ENCODE measurements around the gene NAV3.

Gene NAV3

GRCh38 chr12:78187741-78188140, 357.0 kb downstream of the NAV3 start:
- H3K4me3 ChIP-seq (ENCODE audit: control insufficient read depth in 1 of 7, extremely low read depth in 1 of 7, insufficient read depth in 4 of 7, low read depth in 2 of 7, low read length in 6 of 7) = no peak overlapping the region
- no peaks in the 10 kb centered on the region for H3K9me3 ChIP-seq (ENCODE audit: control extremely low read depth in 1 of 5, control insufficient read depth in 4 of 5, insufficient read depth in 2 of 5, low read depth in 1 of 5, low read length in 4 of 5)
- no peaks in the 10 kb centered on the region for H3K27me3 ChIP-seq (replicated peaks in 2 of 5; ENCODE audit: control insufficient read depth in 4 of 5, insufficient read depth in 5 of 5, low read length in 4 of 5)
- no peak for DNase-seq
- WGBS (ENCODE audit: insufficient coverage) = no CpG with 5 or more reads among the region's 2 CpGs
- no peak overlapping the region for H3K27ac ChIP-seq (ENCODE audit: insufficient read depth in 1 of 2, low read depth in 1 of 2, low read length in 2 of 2, poor library complexity in 1 of 2, severe bottlenecking in 2 of 2)
- H3K36me3 ChIP-seq (ENCODE audit: control insufficient read depth in 4 of 4, insufficient read depth in 4 of 4, low read length in 3 of 4) = no peaks in the 10 kb centered on the region
- POLR2A ChIA-PET = no interaction called here
- no peaks in the 10 kb centered on the region for H3K4me1 ChIP-seq (ENCODE audit: control extremely low read depth in 1 of 4, control insufficient read depth in 4 of 4, insufficient read depth in 4 of 4, low read length in 3 of 4)
- CTCF ChIA-PET = no interaction called here

GRCh38 chr12:78189656-78190055, 359.0 kb downstream of the NAV3 start:
- no peak for DNase-seq
- H3K27me3 ChIP-seq (replicated peaks in 2 of 5; ENCODE audit: control insufficient read depth in 4 of 5, insufficient read depth in 5 of 5, low read length in 4 of 5) = no peaks in the 10 kb centered on the region
- H3K4me3 ChIP-seq (ENCODE audit: control insufficient read depth in 1 of 7, extremely low read depth in 1 of 7, insufficient read depth in 4 of 7, low read depth in 2 of 7, low read length in 6 of 7) = no peak overlapping the region
- POLR2A ChIA-PET = no interaction called here
- no CpG with 5 or more reads among the region's 2 CpGs for WGBS (ENCODE audit: insufficient coverage)
- no peaks in the 10 kb centered on the region for H3K4me1 ChIP-seq (ENCODE audit: control extremely low read depth in 1 of 4, control insufficient read depth in 4 of 4, insufficient read depth in 4 of 4, low read length in 3 of 4)
- H3K27ac ChIP-seq (ENCODE audit: insufficient read depth in 1 of 2, low read depth in 1 of 2, low read length in 2 of 2, poor library complexity in 1 of 2, severe bottlenecking in 2 of 2) = no peak overlapping the region
- no peaks in the 10 kb centered on the region for H3K9me3 ChIP-seq (ENCODE audit: control extremely low read depth in 1 of 5, control insufficient read depth in 4 of 5, insufficient read depth in 2 of 5, low read depth in 1 of 5, low read length in 4 of 5)
- CTCF ChIA-PET = no interaction called here
- H3K36me3 ChIP-seq (ENCODE audit: control insufficient read depth in 4 of 4, insufficient read depth in 4 of 4, low read length in 3 of 4) = no peaks in the 10 kb centered on the region

GRCh38 chr12:78191611-78192010, 360.9 kb downstream of the NAV3 start:
- Histone ChIP-seq H3K27me3 (replicated peaks in 2 of 5; ENCODE audit: control insufficient read depth in 4 of 5, insufficient read depth in 5 of 5, low read length in 4 of 5) (no peaks in the 10 kb centered on the region), H3K4me1 (ENCODE audit: control extremely low read depth in 1 of 4, control insufficient read depth in 4 of 4, insufficient read depth in 4 of 4, low read length in 3 of 4) (no peaks in the 10 kb centered on the region), H3K4me3 (ENCODE audit: control insufficient read depth in 1 of 7, extremely low read depth in 1 of 7, insufficient read depth in 4 of 7, low read depth in 2 of 7, low read length in 6 of 7) (no peak overlapping the region), H3K9me3 (ENCODE audit: control extremely low read depth in 1 of 5, control insufficient read depth in 4 of 5, insufficient read depth in 2 of 5, low read depth in 1 of 5, low read length in 4 of 5) (no peaks in the 10 kb centered on the region), H3K36me3 (ENCODE audit: control insufficient read depth in 4 of 4, insufficient read depth in 4 of 4, low read length in 3 of 4) (no peaks in the 10 kb centered on the region), H3K27ac (ENCODE audit: insufficient read depth in 1 of 2, low read depth in 1 of 2, low read length in 2 of 2, poor library complexity in 1 of 2, severe bottlenecking in 2 of 2) (no peak overlapping the region)
- WGBS (ENCODE audit: insufficient coverage) = no CpG with 5 or more reads among the region's 1 CpG
- POLR2A ChIA-PET = no interaction called here
- CTCF ChIA-PET = no interaction called here
- no peak for DNase-seq

GRCh38 chr12:78192979-78193378, 362.3 kb downstream of the NAV3 start:
- Histone ChIP-seq H3K9me3 (ENCODE audit: control extremely low read depth in 1 of 5, control insufficient read depth in 4 of 5, insufficient read depth in 2 of 5, low read depth in 1 of 5, low read length in 4 of 5) (no peaks in the 10 kb centered on the region), H3K4me3 (ENCODE audit: control insufficient read depth in 1 of 7, extremely low read depth in 1 of 7, insufficient read depth in 4 of 7, low read depth in 2 of 7, low read length in 6 of 7) (no peak overlapping the region), H3K4me1 (ENCODE audit: control extremely low read depth in 1 of 4, control insufficient read depth in 4 of 4, insufficient read depth in 4 of 4, low read length in 3 of 4) (no peaks in the 10 kb centered on the region), H3K36me3 (ENCODE audit: control insufficient read depth in 4 of 4, insufficient read depth in 4 of 4, low read length in 3 of 4) (no peaks in the 10 kb centered on the region), H3K27me3 (replicated peaks in 2 of 5; ENCODE audit: control insufficient read depth in 4 of 5, insufficient read depth in 5 of 5, low read length in 4 of 5) (no peaks in the 10 kb centered on the region), H3K27ac (ENCODE audit: insufficient read depth in 1 of 2, low read depth in 1 of 2, low read length in 2 of 2, poor library complexity in 1 of 2, severe bottlenecking in 2 of 2) (no peak overlapping the region)
- no CpG with 5 or more reads among the region's 2 CpGs for WGBS (ENCODE audit: insufficient coverage)
- CTCF ChIA-PET = no interaction called here
- POLR2A ChIA-PET = no interaction called here
- DNase-seq = no peak

GRCh38 chr12:78194448-78194847, 363.8 kb downstream of the NAV3 start:
- Histone ChIP-seq H3K4me1 (ENCODE audit: control extremely low read depth in 1 of 4, control insufficient read depth in 4 of 4, insufficient read depth in 4 of 4, low read length in 3 of 4) (no peaks in the 10 kb centered on the region), H3K9me3 (ENCODE audit: control extremely low read depth in 1 of 5, control insufficient read depth in 4 of 5, insufficient read depth in 2 of 5, low read depth in 1 of 5, low read length in 4 of 5) (no peaks in the 10 kb centered on the region), H3K36me3 (ENCODE audit: control insufficient read depth in 4 of 4, insufficient read depth in 4 of 4, low read length in 3 of 4) (no peaks in the 10 kb centered on the region), H3K27ac (ENCODE audit: insufficient read depth in 1 of 2, low read depth in 1 of 2, low read length in 2 of 2, poor library complexity in 1 of 2, severe bottlenecking in 2 of 2) (no peak overlapping the region), H3K27me3 (replicated peaks in 2 of 5; ENCODE audit: control insufficient read depth in 4 of 5, insufficient read depth in 5 of 5, low read length in 4 of 5) (no peaks in the 10 kb centered on the region), H3K4me3 (ENCODE audit: control insufficient read depth in 1 of 7, extremely low read depth in 1 of 7, insufficient read depth in 4 of 7, low read depth in 2 of 7, low read length in 6 of 7) (no peak overlapping the region)
- 100% methylated on average over 1 of the region's 3 CpGs for WGBS (ENCODE audit: insufficient coverage)
- DNase-seq = no peak
- POLR2A ChIA-PET = no interaction called here
- CTCF ChIA-PET = no interaction called here

- H3K9me3 ChIP-seq (ENCODE audit: control extremely low read depth in 1 of 5, control insufficient read depth in 4 of 5, insufficient read depth in 2 of 5, low read depth in 1 of 5, low read length in 4 of 5) = no peaks in the 10 kb centered on the region
- ChIA-PET CTCF (interaction anchor here (0.7 kb wide), 1 partner anchor 19 kb away, joined by 3 read pairs; no protein-coding TSS in a partner anchor), POLR2A (no interaction called here)
- no peaks in the 10 kb centered on the region for H3K4me1 ChIP-seq (ENCODE audit: control extremely low read depth in 1 of 4, control insufficient read depth in 4 of 4, insufficient read depth in 4 of 4, low read length in 3 of 4)
- no peaks in the 10 kb centered on the region for H3K36me3 ChIP-seq (ENCODE audit: control insufficient read depth in 4 of 4, insufficient read depth in 4 of 4, low read length in 3 of 4)
- H3K27ac ChIP-seq (ENCODE audit: insufficient read depth in 1 of 2, low read depth in 1 of 2, low read length in 2 of 2, poor library complexity in 1 of 2, severe bottlenecking in 2 of 2) = no peak overlapping the region
- 100% methylated on average over 1 of the region's 1 CpG for WGBS (ENCODE audit: insufficient coverage)
- DNase-seq = no peak
- no peaks in the 10 kb centered on the region for H3K27me3 ChIP-seq (replicated peaks in 2 of 5; ENCODE audit: control insufficient read depth in 4 of 5, insufficient read depth in 5 of 5, low read length in 4 of 5)
- H3K4me3 ChIP-seq (ENCODE audit: control insufficient read depth in 1 of 7, extremely low read depth in 1 of 7, insufficient read depth in 4 of 7, low read depth in 2 of 7, low read length in 6 of 7) = no peak overlapping the region
Measured at GRCh38 chr12:78198896-78199295, 368.2 kb downstream of the NAV3 start.

GRCh38 chr12:78199926-78200325, 369.2 kb downstream of the NAV3 start:
- H3K27ac ChIP-seq (ENCODE audit: insufficient read depth in 1 of 2, low read depth in 1 of 2, low read length in 2 of 2, poor library complexity in 1 of 2, severe bottlenecking in 2 of 2) = no peak overlapping the region
- WGBS (ENCODE audit: insufficient coverage) = 100% methylated on average over 1 of the region's 1 CpG
- no peaks in the 10 kb centered on the region for H3K9me3 ChIP-seq (ENCODE audit: control extremely low read depth in 1 of 5, control insufficient read depth in 4 of 5, insufficient read depth in 2 of 5, low read depth in 1 of 5, low read length in 4 of 5)
- no peaks in the 10 kb centered on the region for H3K27me3 ChIP-seq (replicated peaks in 2 of 5; ENCODE audit: control insufficient read depth in 4 of 5, insufficient read depth in 5 of 5, low read length in 4 of 5)
- no peak overlapping the region for H3K4me3 ChIP-seq (ENCODE audit: control insufficient read depth in 1 of 7, extremely low read depth in 1 of 7, insufficient read depth in 4 of 7, low read depth in 2 of 7, low read length in 6 of 7)
- DNase-seq = no peak
- ChIA-PET CTCF (no interaction called here), POLR2A (no interaction called here)
- no peaks in the 10 kb centered on the region for H3K36me3 ChIP-seq (ENCODE audit: control insufficient read depth in 4 of 4, insufficient read depth in 4 of 4, low read length in 3 of 4)
- no peaks in the 10 kb centered on the region for H3K4me1 ChIP-seq (ENCODE audit: control extremely low read depth in 1 of 4, control insufficient read depth in 4 of 4, insufficient read depth in 4 of 4, low read length in 3 of 4)
